Coronary artery (tissue), 2 donors: ENCODE measurements around the gene SORT1.

Experiments used
- DNase-seq: peaks from one replicate; pipeline ENCODE4 v3.0.0-alpha.2; 2017; ENCODE audit warnings: low spot score
- H3K27ac ChIP-seq, 2 donors: fragments of 200-600 bp; sonication (generic); one replicate each; pipeline ENCODE4 v1.5.1; 2016 to 2019
- H3K4me3 ChIP-seq: fragments of 200-600 bp; sonication (generic); 2 replicates; pipeline ENCODE4 v1.5.1; 2016; ENCODE audit warnings: mild to moderate bottlenecking, moderate library complexity
- TF ChIP-seq, protein P1 (sequence below): fragments of 200-600 bp; sonication (generic); IDR thresholded peaks from one replicate; pipeline ENCODE4 v1.5.1; 2019; ENCODE audit warnings: antibody characterized with exemption

Gene SORT1

DNA sequence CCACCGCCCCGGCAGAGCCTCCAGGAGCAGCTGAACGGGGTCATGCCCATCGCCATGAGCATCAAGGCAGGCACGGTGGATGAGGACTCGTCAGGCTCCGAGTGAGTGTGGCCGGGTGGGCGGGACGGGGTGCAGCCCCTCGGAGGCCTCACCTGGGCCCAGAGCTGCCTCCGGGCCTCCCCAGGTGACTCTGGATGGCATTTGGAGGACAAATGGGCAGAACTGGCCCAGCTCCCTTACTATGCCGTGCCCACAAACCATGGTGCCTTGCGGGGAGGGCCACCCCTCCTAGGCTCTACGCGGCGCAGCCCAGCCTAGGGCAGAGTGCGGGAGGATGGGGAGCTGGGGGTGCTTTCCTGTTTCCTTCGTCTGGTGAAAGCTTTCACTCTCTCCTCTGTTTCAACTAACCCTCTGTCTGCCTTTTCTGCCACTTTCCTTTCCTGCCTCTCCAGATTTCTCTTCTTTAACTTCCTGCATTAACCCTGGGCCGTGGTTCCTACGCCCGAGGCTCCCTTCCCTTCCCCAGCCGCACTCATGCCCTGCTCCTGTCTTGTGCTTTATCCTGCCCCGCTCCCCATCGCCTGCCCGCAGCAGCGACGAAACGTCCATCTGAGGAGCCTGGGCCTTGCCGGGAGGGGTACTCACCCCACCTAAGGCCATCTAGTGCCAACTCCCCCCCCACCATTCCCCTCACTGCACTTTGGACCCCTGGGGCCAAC, 124.0 kb downstream of the SORT1 start:
- Histone ChIP-seq H3K4me3 (no peak overlapping the region), H3K27ac (no peak overlapping the region)
- peak; percentile 65 for DNase-seq
- TF ChIP-seq, protein P1, sequence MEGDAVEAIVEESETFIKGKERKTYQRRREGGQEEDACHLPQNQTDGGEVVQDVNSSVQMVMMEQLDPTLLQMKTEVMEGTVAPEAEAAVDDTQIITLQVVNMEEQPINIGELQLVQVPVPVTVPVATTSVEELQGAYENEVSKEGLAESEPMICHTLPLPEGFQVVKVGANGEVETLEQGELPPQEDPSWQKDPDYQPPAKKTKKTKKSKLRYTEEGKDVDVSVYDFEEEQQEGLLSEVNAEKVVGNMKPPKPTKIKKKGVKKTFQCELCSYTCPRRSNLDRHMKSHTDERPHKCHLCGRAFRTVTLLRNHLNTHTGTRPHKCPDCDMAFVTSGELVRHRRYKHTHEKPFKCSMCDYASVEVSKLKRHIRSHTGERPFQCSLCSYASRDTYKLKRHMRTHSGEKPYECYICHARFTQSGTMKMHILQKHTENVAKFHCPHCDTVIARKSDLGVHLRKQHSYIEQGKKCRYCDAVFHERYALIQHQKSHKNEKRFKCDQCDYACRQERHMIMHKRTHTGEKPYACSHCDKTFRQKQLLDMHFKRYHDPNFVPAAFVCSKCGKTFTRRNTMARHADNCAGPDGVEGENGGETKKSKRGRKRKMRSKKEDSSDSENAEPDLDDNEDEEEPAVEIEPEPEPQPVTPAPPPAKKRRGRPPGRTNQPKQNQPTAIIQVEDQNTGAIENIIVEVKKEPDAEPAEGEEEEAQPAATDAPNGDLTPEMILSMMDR: no peak

DNA sequence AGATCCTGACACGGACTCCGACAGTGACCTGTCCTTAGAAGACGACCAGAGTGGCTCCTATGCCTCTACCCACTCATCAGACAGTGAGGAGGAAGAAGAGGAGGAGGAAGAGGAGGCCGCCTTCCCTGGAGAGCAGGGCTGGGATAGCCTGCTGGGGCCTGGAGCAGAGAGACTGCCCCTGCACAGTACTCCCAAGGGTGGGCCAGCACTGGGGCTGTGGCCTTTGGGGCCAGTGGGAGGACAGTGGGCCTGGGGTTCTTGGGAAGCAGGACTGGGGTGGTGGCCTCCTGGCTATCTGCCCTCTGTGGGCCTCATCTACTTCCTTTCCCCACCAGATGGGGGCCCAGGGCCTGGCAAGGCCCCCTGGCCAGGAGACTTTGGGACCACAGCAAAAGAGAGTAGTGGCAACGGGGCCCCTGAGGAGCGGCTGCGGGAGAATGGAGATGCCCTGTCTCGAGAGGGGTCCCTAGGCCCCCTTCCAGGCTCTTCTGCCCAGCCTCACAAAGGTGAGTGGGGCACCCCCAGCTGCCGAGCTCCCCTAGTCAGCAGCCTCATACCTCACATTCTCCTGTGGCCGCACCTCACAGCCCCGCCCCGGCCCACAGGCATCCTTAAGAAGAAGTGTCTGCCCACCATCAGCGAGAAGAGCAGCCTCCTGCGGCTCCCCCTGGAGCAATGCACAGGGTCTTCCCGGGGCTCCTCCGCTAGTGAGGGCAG, 124.7 kb downstream of the SORT1 start:
- peak; percentile 67 for DNase-seq
- no peak overlapping the region for H3K27ac ChIP-seq
- H3K4me3 ChIP-seq: no peak overlapping the region
- TF ChIP-seq, protein P1: no peak

DNA sequence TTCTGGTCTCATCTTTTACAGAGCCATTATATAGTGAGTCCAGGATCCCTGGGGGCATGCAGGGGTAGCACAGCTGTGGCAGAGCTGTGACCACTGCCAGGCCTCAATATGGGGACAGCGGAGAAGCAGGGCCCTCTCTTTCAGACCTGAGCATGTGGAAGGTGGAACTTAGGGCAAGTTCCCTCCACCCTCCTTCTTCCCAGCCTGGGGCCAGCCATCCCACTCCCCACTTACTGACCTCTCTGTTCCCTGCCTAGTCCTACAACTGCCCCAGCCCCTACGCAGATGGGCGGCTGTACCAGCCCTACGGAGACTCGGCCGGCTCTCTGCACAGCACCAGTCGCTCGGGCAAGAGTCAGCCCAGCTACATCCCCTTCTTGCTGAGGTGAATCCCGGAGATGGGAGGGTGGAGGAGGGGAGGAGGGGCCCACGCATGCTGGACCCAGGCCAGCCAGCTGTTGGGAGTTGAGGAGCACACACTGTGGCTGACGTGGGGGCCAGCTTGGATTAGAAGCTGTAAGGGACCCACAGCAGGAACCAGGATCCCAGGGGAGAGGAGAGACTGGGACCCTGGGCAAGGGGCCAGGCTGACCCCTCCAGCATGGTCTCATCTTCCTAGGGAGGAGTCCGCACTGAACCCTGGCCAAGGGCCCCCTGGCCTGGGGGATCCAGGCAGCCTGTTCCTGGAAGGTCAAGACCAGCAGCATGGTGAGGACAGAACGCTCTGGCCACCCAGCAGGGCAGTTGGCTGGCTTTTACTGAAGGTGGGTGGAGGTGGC, 125.5 kb downstream of the SORT1 start:
- TF ChIP-seq, protein P1: no peak
- peak; percentile 59 for DNase-seq
- H3K27ac ChIP-seq: no peak overlapping the region

DNA sequence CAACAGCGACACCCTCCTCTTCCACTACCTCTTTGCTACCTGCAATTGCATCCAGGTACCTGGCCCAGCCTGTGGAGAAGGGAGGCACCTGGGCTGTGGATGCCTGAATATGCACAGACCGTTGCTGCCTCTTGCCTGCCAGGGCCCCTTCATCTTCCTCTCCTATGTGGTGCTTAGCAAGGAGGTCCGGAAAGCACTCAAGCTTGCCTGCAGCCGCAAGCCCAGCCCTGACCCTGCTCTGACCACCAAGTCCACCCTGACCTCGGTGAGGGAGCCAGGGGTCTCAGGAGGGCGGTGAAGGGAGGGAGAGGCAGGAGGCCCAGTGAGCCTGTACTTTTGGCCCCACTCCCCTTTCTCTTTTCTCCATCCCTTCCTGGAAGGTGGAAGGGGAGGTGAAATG, 126.3 kb downstream of the SORT1 start:
- H3K27ac ChIP-seq: no peak overlapping the region
- no peak for DNase-seq

More for the DNA sequence above, 125.5 kb downstream of the SORT1 start:
- H3K4me3 ChIP-seq: no peak overlapping the region

DNA sequence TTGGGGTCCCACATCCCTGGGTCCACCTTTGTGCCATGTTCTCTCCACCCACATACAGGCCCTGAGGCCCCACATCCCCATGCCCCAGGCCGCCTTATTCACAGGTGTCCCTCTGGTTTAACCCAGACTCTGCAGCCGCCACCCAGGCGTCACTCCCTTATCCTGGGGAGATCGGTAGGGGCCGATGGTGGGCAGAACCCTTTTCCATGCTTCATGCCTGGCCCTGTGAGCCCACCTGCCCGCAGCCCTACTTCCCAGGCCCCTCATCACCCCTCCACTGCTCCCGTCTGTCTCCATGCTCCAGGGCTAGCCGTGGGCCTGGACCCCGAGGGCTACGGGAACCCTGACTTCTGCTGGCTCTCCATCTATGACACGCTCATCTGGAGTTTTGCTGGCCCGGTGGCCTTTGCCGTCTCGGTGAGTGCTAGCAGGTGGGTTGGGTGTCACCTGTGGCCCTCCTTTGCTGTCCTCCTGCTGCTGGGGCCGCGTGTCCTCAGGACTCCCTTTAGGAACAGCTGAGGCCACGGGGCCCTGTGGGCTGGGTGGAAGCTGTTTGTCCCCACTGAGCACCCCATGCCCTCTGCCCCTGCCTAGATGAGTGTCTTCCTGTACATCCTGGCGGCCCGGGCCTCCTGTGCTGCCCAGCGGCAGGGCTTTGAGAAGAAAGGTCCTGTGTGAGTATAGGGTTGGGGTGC, 126.9 kb downstream of the SORT1 start:
- no peak overlapping the region for H3K27ac ChIP-seq
- no peak overlapping the region for H3K4me3 ChIP-seq
- peak; percentile 65 for DNase-seq
- TF ChIP-seq, protein P1: no peak

More for the DNA sequence above, 126.3 kb downstream of the SORT1 start:
- TF ChIP-seq, protein P1: no peak
- no peak overlapping the region for H3K4me3 ChIP-seq

DNA sequence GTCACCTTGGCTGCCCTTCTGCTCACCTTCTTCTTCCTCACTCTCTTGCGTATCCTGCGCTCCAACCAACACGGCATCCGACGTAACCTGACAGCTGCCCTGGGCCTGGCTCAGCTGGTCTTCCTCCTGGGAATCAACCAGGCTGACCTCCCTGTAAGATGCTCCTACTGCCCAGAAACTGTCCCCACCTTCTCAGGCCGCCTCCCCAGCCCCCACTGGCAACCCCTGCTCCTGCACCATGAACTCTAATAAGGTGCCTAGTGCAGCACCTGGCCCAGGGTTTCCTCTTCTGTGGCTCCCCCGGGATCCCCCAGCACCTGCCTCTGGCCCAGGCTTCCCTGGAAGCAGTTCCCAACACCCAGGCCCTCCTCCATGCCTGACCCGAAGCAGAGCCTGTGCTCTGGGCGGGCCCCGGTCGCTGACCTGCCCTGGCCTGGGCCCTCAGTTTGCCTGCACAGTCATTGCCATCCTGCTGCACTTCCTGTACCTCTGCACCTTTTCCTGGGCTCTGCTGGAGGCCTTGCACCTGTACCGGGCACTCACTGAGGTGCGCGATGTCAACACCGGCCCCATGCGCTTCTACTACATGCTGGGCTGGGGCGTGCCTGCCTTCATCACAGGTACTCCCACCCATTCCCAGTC, 127.6 kb downstream of the SORT1 start:
- peak; percentile 58 for DNase-seq
- TF ChIP-seq, protein P1: no peak
- Histone ChIP-seq H3K4me3 (no peak overlapping the region), H3K27ac (no peak overlapping the region)
